HG03039 (cell line): ENCODE results near the gene AGBL1.

Experiments used
- ATAC-seq: cut with Tn5 transposase; IDR thresholded peaks from one replicate; pipeline ENCODE4 v1.9.1; 2021; ENCODE audit warnings: mild to moderate bottlenecking, moderate library complexity; ENCODE audit not compliant: unreplicated experiment

Gene AGBL1

GRCh38 chr15:86629409-86630356, 550.0 kb downstream of the AGBL1 start:
- ATAC-seq: no peak

DNA sequence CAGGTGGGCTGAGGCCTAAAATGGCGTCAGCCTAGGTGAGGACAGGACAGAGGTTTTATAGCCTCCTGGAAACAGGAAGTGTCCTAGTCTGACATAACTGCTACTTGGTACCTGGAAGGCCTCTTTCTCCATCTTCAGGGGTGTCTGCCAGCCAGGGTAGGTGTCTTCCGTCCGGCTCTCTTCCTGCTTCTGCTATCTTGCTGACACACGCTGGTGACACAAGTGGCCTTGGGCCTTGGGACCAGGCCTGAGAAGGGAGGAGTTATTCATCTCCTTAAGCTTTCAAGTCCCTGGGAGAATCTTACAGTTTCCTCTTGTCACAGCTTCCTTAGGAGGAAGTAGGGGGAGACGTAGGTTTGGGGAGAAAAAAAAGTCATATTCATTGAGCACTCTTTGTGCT, 551.3 kb downstream of the AGBL1 start:
- no peak for ATAC-seq

- ATAC-seq: no peak
Measured at GRCh38 chr15:86634146-86634545, 554.5 kb downstream of the AGBL1 start.

DNA sequence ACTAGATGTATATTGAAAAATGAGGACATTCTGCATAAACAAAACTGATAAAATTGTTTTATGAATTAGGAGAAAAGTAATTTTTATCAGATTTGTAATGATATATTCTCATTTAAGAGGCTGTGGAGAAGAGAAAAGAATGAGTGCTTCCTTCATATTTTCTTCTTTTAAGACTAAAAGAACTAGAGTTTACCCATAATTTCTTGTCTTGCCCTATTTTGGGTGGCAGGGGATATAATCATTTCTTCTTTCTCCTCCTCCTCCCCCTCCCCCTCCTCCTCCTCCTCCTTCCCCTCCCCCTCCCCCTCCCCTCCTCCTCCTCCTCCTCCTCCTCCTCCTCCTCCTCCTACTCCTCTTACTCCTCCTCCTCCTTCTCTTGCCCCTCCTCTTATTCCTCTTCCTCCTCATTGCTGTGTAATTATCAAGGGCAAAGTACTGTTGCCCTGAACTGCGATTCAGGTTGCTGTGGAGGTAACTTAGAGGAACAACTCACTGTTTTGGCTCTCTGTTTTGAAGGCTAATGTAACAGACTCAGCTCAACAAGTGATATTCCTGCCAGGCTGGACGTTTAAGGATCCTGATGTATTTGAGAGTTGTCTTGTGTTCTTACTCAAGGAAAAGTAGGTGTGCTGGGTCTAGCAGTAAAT, 555.4 kb downstream of the AGBL1 start:
- ATAC-seq: no peak

- ATAC-seq: no peak
Measured at GRCh38 chr15:86644339-86644738, 564.7 kb downstream of the AGBL1 start.

GRCh38 chr15:86645925-86646500, 566.3 kb downstream of the AGBL1 start:
- no peak for ATAC-seq

GRCh38 chr15:86647810-86648440, 568.3 kb downstream of the AGBL1 start:
- ATAC-seq: no peak

- ATAC-seq: no peak
Measured at GRCh38 chr15:86649277-86649676, 569.6 kb downstream of the AGBL1 start.

DNA sequence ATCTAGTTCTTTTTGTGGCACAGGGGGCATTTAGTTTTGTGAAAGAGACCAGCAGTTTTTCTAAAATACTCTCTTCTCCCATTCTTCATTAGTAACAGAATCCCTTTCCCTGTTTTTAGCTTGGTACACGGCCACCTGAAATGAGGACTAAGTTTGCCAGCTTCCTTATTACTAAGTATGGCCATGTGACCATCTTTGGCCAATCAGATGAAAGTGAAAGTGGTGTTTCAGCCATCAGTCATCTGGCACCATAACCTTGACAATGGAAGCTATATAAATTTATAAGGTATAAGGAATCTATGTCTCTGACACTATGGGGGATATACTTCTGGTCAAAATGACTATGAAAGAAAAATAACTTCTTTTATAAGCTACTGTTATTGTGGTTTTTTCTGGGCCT, 570.4 kb downstream of the AGBL1 start:
- ATAC-seq: no peak

DNA sequence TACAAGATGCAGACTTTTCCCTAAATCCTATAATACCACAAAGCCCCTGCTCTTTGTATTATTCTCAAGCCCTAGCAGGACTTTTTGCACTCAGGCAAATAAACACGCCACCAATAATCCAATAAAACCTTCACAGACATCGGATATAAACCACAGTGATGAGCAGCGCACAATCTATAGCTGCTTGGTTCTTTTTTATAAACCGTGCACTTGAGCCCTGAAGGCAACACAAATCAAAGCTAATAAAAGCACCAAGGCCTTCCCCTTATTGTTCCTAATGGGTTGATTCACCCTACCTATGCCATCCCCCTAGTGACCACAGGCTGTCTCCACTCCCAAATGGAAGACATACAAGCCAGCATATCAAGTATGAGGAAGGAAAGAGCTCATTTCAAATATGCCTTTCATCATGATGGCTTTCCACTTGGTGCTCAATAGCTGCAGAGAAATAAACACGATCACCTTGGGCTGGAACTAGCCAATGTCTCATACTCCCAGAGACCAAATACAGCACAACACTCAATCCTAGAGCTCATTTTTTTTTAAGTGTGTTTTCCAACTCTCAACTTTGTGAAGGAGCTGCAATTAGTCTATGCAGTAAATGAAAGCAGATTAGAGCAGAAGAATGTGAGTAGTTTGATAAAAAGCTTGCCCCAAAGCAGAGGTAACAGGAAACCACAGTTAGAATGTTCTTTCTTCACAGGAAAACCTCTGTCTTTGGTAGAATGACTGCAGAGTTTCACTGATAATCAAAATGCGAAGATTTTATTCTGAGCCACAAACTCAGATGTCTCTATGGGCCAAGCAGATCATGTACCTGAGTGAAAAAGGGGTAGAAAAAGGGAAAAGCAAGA, 573.9 kb downstream of the AGBL1 start:
- no peak for ATAC-seq

DNA sequence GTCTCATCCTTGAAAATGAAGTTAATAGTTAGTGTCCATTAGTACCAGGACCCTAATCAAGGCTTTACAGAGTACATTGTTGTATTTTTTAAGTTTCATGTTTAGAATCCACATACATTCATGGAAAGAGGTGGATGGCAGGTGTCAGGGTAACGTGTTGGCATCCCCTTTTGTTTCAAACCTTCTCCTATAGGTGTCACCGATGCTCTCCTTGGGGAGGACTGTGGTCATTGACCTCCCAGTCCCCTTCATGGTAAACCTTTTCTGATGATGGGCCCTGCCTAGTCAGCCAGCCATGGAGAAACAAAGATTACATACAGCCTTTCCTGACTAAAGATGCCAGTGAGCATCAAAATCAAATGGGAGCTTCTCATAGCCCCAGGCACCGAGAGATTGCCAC, 574.8 kb downstream of the AGBL1 start:
- ATAC-seq: no peak

GRCh38 chr15:86657305-86657704, 577.6 kb downstream of the AGBL1 start:
- no peak for ATAC-seq

- no peak for ATAC-seq
Measured at GRCh38 chr15:86659724-86660411, 580.2 kb downstream of the AGBL1 start.

GRCh38 chr15:86661580-86661979, 581.9 kb downstream of the AGBL1 start:
- ATAC-seq: no peak

GRCh38 chr15:86663304-86663703, 583.6 kb downstream of the AGBL1 start:
- ATAC-seq: no peak

DNA sequence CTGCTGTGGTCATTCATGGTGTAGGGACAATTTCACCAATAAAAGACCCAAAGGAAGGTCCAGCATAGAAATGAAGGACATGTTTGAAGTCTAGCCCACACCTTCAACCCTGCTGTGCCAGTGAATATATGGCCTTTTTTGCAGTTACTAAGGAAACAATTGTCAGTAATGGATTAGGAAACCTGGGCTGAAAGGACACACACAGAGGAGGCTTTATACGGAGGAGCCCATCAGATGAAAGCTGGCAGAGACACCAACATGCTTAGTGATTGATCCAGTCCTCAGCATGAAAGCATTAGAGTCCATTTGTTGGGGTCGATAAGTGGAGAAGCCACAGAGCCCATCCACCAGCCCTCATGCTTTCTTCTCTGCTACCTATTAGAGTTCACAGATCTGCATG, 584.3 kb downstream of the AGBL1 start:
- ATAC-seq: no peak

- ATAC-seq: no peak
Measured at GRCh38 chr15:86664581-86664980, 584.9 kb downstream of the AGBL1 start.

DNA sequence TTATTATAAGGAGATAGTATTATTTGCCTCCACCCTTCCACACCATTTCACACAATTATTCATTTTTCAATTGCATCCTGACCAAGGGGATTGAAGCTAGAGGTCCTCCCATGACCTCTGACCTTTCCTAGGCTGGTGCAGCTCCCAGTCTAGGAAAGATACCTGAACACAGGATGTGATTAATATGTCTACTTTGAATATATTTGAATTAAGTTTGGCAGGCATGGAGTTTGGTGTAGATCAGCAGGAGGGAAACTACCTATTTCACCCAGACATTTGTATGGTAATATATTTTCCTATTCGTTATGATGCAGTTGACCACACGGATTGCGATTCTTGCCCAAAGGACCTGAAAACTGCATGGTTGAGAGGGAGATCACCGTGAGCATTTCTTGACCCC, 596.3 kb downstream of the AGBL1 start:
- no peak for ATAC-seq

DNA sequence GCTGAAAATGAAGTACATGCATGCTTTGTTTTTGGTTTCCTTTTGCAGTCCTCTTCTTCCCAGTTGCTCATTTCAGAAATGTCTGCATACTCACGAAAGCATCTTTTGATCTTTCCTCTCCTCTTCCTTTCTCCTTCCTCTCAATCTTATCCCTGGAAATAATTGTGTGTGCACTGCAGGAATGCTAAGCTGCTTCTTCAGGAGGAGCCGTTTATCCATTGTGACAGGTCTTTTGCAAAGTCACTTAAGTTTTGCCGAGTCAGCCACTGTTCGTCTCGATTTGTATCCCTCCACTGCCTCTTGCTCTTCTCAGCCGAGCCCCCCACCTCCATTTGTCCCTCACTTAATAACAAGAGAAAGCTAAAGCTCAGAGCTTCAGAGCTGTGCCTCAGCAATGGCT, 597.6 kb downstream of the AGBL1 start:
- ATAC-seq: no peak

GRCh38 chr15:86685263-86685662, 605.6 kb downstream of the AGBL1 start:
- no peak for ATAC-seq
